DMS153 (cell line): ENCODE results near the gene CPB2.

Experiments used
- DNase-seq: peaks from one replicate; lab custom pipeline; 2025; lab: John Stamatoyannopoulos, UW

The CPB2 gene, protein sequence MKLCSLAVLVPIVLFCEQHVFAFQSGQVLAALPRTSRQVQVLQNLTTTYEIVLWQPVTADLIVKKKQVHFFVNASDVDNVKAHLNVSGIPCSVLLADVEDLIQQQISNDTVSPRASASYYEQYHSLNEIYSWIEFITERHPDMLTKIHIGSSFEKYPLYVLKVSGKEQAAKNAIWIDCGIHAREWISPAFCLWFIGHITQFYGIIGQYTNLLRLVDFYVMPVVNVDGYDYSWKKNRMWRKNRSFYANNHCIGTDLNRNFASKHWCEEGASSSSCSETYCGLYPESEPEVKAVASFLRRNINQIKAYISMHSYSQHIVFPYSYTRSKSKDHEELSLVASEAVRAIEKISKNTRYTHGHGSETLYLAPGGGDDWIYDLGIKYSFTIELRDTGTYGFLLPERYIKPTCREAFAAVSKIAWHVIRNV

DNA sequence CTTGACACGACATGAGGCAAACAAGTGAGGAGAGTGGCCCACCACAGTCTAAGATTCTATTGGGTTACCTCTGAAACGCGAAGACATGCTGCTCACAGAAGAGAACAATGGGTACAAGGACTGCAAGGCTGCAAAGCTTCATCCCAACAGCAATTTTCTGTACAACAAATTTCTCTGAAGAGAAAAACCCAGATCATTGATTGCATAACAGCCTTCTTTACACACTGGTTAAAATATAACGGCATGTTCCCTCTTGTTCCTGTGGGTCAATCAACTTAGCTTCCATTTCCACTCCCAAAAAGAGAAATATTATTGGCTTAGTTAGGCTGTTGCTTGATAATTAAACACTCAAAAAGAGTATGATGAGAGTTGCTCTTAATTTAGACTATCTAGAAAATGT lies at the start of gene CPB2:
CPB2 (minus strand) TSS at position 166 of the 400 bp plus-strand sequence; CDS start at position 142, 24 bp downstream.
- DNase-seq, result no peak

DNA sequence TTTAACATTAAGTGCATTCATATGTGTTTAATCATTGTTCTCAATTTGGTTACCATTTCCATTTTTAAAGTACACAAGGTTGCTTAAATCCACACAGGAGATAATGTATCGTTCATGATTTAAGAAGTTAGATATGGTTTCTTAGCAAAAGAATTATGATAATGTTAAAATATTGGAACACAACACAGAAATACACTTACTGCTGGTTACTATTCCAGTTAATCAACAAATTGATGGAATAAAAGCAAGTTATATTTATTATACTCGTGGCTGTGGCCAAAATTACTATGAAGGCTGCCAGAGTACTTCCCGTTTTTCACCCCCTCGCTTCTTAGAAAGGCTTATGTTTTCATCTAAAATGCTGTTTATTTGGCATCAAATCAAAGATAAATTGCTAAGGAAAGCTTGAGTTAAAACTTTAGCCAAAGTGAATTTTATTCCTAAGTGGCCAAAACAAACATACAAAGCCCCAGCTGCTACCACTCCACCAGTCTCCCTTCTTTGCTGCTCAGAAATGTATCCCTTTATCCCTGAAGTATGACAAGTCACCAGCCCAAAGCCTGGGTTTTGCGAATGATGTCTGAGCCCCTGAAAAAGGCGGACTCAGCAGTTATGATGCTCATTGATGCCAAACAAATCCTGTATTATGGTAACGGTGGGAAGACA lies 49.4 kb upstream of the CPB2 start:
- DNase-seq, result no peak

DNA sequence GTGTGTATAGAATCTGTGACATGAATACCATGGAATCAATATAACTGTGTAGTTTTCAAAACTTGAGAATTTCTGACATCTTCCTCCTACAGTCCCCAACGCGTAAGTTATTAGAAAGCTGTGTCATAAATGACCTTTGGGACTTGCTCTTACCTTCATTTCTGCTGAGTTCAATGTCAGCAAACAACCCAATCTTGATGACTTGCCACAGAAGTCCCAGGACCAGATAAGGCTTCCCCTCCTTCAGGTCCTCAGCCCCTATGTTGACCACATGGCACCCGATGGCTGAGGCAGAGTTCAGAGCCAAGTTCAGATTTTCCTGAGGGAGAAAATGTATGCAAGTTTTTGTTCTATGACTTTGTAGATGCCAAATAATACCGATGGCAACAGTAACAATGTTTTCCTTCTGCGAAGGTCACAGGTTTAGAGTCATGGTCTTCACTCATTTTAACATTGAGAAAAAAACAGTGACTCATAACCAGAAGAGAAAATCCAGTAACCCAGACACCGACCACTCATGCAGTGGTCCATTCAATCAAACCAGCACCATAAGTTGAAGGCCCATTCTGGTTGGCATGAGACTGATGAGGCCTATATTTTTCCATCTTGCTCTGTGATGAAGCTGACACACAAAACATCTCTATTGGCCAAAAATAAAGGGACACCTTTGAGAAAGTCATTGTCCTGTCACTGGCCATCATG lies 47.9 kb upstream of the CPB2 start:
- DNase-seq, result no peak

DNA sequence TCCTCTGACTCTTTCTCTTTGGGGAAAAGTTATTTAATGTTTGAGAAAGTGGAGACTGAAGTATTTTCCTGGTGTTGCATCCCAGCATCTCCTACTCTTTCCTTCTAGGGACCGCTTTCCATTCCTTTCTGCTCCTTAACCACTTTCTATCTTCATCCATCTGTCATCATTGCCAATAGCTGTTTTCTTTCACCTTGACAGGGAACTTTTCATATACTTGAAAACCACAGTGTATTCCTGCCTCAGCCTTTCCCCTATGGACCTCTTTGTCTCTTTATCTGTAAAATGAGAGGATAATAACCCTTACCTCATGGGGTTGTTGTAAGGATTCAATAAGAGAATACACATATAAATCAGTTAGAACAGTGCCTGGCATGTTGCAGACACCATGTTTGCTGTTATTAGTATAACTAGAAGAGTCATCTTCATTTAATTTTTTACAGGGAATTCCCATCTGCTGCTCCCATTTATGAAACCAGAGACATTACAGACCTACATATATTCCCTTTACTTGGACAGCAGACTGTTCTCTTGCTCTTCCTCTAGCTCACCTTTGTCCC lies 45.4 kb upstream of the CPB2 start:
- no peak for DNase-seq

DNA sequence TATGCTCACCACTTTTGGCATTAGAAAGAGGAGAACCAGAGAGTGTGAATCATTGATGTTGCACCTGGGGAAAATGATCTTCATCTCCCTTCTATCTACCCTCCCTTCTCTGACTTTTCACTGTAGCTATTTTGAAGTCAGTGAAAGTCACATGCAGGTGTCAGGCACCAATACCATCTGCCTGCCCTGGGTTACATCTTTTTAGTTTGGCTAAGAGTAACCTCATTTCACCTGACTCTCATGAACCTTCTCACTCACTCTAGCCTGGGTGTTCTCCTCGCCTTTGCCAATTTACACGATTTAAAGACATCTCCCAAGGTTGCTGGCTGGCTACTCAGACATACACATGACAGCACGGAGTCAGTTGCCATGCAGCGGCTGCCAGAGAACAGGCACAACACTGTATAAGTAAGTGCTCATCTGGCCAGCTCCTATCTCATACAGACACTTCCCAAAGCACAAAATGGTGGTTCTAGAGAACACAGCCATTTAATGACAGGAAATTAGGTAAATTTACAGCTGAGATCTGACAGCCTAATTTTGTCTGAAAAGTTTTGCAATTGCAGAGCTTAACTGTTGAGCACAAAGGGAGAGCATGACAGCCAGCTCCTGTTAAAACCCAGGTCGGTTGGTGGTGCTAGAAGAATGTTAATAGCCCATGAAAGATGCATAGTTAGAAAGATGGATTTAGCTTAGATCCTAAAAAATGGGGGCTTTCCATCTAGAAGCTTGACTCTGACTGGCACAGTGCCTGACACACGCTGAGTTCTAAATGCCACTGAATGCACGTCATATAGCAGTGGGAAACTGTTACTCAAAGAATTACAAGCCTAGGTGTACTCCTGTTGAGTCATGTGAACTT lies 44.7 kb upstream of the CPB2 start:
- no peak for DNase-seq

DNA sequence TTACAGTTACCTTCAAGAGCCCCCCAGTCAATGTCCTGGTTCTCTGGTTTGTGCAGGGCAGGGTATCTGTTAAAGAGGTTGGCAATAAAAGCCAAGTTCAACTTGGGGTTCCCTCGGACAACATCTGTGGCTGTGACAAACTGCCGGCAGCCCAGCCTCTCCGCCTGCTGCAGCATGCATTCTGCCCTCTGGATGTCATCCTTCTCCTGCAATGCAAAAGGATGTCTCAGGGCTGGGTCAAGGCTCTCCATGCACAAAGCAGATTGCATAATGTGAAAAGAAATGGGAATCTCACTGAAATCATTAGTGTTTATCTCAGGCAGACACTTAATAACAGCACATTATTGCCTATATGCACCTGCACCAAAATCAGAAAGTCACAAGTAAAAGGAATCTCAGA lies 42.1 kb upstream of the CPB2 start:
- DNase-seq, result peak; percentile 40

DNA sequence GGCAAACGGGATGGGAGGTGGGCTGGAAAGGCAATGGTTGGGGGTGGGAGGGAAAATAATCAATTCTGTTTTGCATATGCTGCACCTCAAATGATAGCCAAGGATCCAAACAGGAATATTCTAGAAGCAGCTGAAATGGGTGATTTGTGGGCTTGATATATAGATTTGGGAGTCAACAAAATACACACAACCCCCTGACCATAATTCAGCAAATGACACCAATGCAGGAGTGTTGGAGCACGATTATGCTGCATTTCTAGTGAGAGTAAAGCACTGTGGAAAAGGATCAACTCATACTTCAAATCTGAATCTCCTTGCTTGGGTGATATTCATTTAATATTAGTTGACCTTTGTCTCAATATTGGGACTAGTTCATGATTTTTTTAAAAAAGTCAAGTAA lies 41.1 kb upstream of the CPB2 start:
- DNase-seq, result no peak

DNA sequence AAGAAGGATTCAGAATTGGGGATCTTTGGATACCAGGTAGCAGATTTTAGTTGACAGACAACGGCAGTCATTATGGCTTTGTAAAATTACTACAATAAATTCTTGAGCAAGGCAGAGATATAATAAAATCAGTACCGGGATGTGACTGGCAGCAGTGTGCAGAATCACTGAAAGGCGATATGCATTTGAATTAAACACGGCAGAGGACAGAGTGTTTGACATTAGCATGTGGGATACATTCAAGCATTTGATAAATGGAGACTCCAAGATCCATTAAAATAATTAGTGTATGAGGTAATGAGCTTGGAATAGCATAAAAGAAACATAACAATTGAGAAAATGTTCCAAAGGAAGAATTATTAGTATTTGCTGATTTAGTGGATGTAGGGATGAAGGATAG lies 40.3 kb upstream of the CPB2 start:
- DNase-seq, result no peak

DNA sequence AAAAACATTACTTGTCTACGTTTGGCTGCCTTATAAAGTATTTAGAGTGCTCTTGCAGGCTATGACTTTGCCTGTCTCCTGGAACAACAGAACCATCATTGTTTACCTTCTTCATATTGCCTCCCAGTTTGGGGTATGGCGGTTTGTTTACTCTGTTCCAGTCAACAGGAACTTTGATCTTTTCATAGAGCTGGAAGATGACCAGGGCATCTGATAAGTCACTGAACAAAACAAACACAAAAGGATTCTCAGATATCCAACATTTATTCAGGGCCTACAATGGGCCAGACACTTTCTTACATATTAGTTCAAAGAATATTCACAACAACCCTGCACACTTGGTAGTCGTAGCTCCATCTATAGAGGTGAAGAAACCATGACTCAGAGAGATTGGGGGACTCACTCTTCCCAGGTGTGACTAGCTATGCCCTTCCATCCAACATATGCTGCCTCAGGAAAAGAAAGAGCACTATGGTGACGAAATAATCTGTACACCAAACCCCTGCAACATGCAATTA lies 38.4 kb upstream of the CPB2 start:
- DNase-seq, result no peak

DNA sequence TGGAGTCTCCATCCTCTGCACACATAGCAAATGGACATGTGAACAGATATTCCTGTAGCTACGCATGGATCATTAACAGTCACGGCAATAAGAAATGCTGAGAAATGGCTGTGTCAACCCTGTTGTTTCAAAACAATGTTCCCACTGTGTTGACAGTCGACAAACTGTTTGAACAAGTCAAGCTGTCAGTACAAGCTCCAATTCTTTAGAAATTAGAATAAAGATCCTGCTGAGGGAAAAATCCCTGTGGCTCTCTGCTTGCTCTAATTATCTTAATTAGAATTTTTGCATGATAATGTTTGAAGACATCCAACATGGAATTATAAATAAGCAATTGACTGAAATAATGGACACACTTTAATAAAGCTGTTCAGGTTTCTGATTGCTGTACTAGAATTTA lies 37.9 kb upstream of the CPB2 start:
- DNase-seq, result peak; percentile 31

DNA sequence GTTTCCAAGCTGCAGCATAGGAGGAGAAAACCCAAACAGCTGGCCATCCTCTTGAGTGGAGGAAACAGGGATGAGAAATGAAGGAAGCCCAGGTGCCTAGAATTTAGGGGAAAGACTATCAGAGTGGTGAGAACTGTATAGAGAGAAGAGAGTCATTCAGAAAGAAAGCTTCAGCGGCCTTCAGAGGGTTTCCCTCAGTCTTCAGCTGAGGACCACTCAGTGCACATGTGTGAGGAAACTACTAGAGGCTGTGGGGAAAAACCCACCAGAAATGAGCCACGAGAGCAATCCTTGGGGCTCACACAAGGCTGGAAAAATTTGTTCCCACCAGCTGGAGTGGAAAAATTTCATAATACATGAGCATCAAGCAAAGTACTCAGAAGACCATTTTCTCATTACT lies 35.2 kb upstream of the CPB2 start:
- DNase-seq, result no peak

DNA sequence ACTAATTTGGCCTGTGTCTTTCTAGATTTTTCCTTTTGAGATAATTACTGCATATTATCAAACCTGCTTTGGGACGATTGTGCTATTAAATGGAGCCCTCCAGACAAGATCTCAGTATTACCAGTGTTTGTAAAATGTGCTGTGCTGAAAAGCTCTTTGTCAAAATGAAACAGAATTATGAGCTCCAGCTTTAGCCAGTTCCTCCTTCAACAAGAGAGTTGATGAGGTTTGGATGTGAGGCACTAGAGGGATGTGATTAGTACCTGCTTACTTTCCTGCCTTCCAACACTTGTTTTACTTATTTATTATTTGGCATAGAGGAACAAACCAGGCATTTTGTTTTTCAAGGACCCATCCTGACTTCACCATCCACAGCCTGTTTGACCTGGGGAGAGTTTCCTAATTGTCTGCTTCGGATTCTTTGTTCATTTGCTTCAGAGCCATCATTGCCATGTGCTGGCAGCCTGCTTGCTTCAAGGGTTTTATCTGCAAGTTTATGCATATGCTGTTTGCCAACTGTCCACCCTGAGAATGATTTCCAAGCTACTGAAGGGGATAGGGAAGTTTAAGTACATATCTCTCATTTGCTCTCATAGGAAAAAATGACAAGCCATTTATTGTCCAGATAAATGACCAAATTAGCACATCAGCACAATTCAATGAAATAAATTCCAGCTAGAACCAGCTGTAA lies 32.9 kb upstream of the CPB2 start:
- DNase-seq, result no peak

DNA sequence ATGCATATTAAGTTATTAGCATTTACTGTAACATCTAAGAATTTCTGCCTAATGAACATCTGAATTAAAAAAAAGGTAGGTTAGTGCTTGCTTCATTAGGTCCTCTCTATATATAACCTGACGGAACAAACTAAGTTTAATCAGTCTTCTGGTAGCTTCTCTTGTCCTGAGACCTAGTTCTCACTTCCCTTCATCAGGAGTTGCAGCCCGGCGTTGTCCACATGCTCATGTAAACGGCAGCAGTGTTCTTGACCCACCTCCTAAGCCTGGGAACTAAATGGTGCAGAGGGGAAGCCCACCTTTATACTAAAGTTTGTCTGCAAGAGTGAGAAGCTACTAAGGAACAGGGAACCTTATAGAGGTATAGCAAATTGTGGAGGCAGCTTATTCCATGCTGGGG lies 31.9 kb upstream of the CPB2 start:
- DNase-seq, result no peak

DNA sequence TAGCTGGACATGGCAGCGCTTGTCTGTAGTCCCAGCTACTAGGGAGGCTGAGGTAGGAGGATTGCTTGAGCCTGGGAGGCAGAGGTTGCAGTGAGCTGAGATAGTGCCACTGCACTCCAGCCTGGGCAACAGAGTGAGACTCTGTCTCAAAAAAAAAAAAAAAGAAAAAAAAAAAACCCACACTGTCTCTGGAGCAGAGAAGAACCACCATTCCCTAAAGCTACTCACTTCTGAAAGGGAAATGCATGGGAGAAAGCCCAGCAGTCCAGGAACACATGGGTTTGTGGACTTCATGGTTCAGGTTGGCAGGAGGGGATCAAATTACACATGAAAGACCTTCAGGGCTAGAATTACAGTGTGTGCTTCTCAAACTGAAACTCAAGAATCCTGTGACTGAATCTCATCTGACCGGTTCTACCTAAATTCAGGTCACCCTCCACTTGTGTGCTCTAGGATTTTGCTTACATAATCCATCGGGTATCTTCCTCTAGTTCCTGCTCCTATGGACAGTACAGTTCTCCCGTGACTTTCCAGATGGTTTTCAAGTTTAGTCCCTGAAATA lies 30.2 kb upstream of the CPB2 start:
- DNase-seq, result peak; percentile 87

DNA sequence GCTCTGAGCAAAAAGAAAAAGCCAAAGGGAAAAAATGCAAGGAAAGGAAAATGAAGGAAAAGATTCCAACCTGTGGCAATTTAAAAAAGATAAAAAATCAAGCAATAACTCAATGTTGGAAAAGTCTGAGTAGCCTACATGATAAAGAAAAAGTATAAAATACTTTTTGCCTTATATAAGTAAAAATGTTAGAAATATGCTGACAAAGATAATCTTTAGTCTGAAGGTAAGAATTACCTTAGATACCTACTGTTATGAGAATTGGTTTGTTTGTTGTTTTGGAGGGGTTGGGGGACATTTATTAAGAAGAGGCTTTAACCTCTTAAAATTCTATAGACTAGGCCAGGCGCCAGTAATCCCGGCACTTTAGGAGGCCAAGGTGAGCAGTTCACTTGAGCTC lies 29.7 kb upstream of the CPB2 start:
- DNase-seq, result no peak

DNA sequence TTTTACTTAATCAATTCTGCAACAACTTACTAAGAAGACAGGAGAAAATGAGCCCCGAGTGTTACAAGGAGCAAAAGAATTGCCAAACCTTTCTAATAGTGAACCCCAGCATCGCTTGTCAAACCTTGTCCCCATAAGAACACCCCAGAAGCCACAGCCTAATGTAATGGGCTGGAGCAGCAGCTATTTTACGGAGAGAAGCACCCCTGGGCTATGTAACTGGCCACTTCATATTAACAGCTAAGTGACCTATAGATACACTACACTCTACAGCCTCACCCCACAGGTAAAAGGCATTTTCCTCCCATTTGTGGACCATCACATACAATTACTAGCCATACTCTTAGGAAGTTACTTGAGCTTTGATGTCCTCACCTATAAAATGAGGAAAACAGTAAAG lies 27.3 kb upstream of the CPB2 start:
- no peak for DNase-seq

DNA sequence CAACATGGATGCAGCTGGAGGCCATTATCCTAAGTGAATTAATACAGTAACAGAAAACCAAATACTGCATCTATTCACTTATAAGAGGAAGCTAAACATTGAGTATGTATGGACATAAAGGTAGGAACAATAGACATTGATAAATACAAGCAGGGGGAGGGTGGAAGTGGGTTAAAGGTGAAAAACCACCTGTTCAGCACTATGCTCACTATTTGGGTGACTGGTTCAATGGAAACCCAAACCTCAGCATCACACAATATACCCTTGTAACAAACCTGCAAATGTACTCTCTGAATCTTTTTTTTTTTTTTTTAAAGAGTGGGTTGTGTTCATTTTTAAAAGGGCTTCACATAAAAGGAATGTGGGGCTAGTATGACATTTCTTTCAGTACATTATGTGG lies 26.9 kb upstream of the CPB2 start:
- DNase-seq, result peak; percentile 49

DNA sequence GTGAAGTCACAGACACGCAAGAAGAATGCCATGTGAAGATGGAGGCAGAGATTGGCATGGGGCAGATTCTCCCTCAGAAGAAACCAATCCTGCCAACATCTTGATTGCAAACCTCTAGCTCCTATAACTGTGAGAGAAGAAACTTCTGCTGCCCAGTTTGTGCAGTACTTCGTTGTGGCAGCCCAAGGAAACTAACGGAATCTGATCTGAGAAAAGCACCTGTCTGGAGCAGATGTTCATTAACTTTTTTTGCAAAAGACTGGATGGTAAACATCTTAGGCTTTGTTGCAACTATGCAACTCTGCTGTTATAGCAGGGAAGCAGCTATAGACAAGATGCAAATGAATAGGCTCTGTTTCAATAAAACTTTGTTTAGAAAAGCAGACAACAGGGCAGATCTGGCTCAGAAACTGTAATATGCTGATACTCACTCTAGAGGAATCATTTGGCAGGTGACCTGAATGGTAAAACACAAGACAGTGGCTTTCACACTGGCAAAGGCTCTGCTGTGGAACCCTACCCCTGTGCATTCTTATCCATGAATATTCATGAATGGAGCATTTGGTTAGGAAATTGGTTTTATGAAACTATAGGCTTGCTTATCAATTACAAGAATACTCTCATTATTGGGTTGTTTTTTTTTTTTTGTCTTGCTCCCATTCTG lies 25.3 kb upstream of the CPB2 start:
- DNase-seq, result no peak

DNA sequence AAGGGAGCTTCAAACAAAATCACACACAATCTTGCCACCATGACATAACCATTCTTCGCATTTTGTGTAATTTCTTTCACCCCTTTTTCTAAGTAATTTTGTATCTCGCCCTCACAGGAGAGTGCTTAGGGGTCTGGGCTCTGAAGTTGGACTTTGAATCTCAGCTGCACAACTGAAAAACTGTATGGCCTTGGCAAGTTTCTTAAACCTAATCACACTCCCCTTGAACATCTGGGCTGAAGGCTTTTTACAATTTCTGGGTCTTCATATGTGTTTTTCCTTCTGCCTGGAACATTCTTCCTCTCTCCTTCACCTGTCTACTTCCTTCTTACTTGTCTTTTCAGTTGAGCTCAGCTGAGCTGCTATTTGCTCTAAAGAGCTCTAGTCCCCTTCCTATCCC lies 24.3 kb upstream of the CPB2 start:
- DNase-seq, result no peak
